Loucy (cell line): Measurements from ENCODE around the gene MALT1.

ENCODE experiments used
- H2AFZ ChIP-seq: fragments of 200-600 bp; sonication (generic); 2 replicates; pipeline ENCODE4 v1.6.0; 2016; ENCODE audit warnings: antibody characterized with exemption, mild to moderate bottlenecking, low read length, moderate library complexity
- H3F3A ChIP-seq: fragments of 200-600 bp; 2 replicates; pipeline ENCODE4 v1.6.0; 2016; ENCODE audit warnings: antibody characterized with exemption, low read depth, mild to moderate bottlenecking
- H3K27me3 ChIP-seq: fragments of 200-600 bp; sonication (generic); 2 replicates; pipeline ENCODE4 v1.6.1; 2014; ENCODE audit warnings: low read length, mild to moderate bottlenecking; ENCODE audit not compliant: insufficient read depth, poor library complexity, severe bottlenecking
- H3K36me3 ChIP-seq: fragments of 200-600 bp; sonication (generic); 2 replicates; pipeline ENCODE4 v1.6.1; 2016; ENCODE audit warnings: low read length; ENCODE audit not compliant: insufficient read depth
- H3K4me1 ChIP-seq: fragments of 200-600 bp; sonication (generic); 2 replicates; pipeline ENCODE4 v1.5.1; 2014; ENCODE audit warnings: low read length, mild to moderate bottlenecking; ENCODE audit not compliant: insufficient read depth, poor library complexity, severe bottlenecking
- H3K4me2 ChIP-seq: fragments of 200-600 bp; sonication (generic); 2 replicates; pipeline ENCODE4 v1.6.0; 2014; ENCODE audit warnings: antibody characterized with exemption, low read length, low read depth, mild to moderate bottlenecking; ENCODE audit not compliant: poor library complexity, severe bottlenecking
- H3K4me3 ChIP-seq: fragments of 200-600 bp; sonication (generic); 2 replicates; pipeline ENCODE4 v1.5.1; 2014; ENCODE audit warnings: low read length, mild to moderate bottlenecking, mixed read lengths; ENCODE audit not compliant: poor library complexity, severe bottlenecking
- H3K79me2 ChIP-seq: fragments of 200-600 bp; sonication (generic); 2 replicates; pipeline ENCODE4 v1.6.1; 2014; ENCODE audit warnings: low read length; ENCODE audit not compliant: insufficient read depth
- H3K9ac ChIP-seq: fragments of 200-600 bp; sonication (generic); 2 replicates; pipeline ENCODE4 v1.6.0; 2014; ENCODE audit warnings: mild to moderate bottlenecking, low read depth, low read length, moderate library complexity; ENCODE audit not compliant: poor library complexity, severe bottlenecking
- H3K9me2 ChIP-seq: fragments of 200-600 bp; sonication (generic); replicated peaks from 2 replicates; pipeline ENCODE4 v1.6.1; 2016; ENCODE audit warnings: low read depth, low read length, mixed read lengths
- H3K9me3 ChIP-seq: fragments of 200-600 bp; sonication (generic); 2 replicates; pipeline ENCODE4 v1.6.1; 2014; ENCODE audit warnings: mild to moderate bottlenecking, antibody characterized with exemption, low read length, low read depth; ENCODE audit not compliant: insufficient read depth
- H4K20me1 ChIP-seq: fragments of 200-600 bp; sonication (generic); 2 replicates; pipeline ENCODE4 v1.6.0; 2014; ENCODE audit warnings: antibody characterized with exemption, low read length, mild to moderate bottlenecking; ENCODE audit not compliant: insufficient read depth, poor library complexity, severe bottlenecking
- EZH2phosphoT487 ChIP-seq: fragments of 200-600 bp; IDR thresholded peaks from 2 replicates; pipeline ENCODE4 v1.6.1; 2018; ENCODE audit warnings: antibody characterized with exemption, mild to moderate bottlenecking, moderate library complexity, borderline replicate concordance
- TF ChIP-seq, protein P1 (sequence below): fragments of 200-600 bp; sonication (generic); conservative IDR thresholded peaks from 2 replicates; pipeline ENCODE4 v1.5.1; 2014; ENCODE audit warnings: mild to moderate bottlenecking, antibody characterized with exemption, low read length

Gene MALT1

DNA sequence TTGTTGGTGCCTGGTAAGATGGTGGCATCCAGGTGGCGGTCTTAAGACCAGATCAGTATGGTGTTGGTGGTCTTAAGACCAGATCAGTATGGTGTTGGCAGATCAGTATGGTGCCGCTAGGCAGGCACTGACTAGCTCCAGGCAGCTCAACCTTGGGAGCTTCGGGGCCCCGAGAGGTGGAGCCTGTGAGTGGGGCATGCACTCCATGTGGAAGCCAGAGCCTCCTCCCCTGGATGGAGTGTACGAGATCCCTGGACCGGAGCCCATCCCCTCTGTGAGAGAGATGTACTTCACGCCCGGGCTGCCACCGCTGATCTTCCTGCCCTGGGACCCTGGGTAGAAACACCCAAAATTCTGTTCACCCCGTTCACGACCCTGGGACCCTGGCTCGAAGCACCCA is 19.0 kb downstream of the MALT1 start:
- Histone ChIP-seq H3K27me3 (no peaks in the 10 kb centered on the region), H4K20me1 (peaks cover 5% of the 10 kb centered on the region), H3K4me1 (peaks cover 21% of the 10 kb centered on the region), H3F3A (no peaks in the 10 kb centered on the region), H3K79me2 (peaks cover 28% of the 10 kb centered on the region), H2AFZ (no peak overlapping the region), H3K9me2 (no peaks in the 10 kb centered on the region), H3K9ac (no peak overlapping the region), H3K36me3 (peaks cover 29% of the 10 kb centered on the region; the same call in 1 of the 2 replicates), H3K4me2 (no peak overlapping the region), H3K4me3 (no peak overlapping the region), H3K9me3 (no peaks in the 10 kb centered on the region)
- no peak for TF ChIP-seq EZH2phosphoT487
- TF ChIP-seq, protein P1, sequence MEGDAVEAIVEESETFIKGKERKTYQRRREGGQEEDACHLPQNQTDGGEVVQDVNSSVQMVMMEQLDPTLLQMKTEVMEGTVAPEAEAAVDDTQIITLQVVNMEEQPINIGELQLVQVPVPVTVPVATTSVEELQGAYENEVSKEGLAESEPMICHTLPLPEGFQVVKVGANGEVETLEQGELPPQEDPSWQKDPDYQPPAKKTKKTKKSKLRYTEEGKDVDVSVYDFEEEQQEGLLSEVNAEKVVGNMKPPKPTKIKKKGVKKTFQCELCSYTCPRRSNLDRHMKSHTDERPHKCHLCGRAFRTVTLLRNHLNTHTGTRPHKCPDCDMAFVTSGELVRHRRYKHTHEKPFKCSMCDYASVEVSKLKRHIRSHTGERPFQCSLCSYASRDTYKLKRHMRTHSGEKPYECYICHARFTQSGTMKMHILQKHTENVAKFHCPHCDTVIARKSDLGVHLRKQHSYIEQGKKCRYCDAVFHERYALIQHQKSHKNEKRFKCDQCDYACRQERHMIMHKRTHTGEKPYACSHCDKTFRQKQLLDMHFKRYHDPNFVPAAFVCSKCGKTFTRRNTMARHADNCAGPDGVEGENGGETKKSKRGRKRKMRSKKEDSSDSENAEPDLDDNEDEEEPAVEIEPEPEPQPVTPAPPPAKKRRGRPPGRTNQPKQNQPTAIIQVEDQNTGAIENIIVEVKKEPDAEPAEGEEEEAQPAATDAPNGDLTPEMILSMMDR: no peak

DNA sequence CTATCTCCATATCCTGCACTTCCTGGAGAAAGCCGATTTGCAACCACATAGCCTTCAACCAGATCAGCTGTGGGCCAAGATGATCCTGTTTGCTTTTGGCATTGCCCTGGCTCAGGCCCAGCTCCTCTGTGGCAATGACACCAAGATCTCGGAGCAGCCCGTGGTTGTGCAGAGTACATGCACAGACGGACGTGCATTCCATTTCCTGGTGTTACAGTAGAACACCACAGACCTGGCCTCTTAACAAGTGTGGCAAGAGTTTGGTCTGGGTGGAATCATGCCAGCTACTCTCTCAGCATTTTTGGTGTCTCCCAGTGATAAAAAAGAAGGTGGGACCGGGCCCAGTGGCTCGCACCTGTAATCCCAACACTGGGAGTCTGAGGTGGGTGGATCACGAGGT is 20.0 kb downstream of the MALT1 start:
- H3K27me3 ChIP-seq: no peaks in the 10 kb centered on the region
- no peak overlapping the region for H3K4me2 ChIP-seq
- TF ChIP-seq, protein P1: no peak
- no peak for TF ChIP-seq EZH2phosphoT487
- peaks cover 28% of the 10 kb centered on the region; the same call in 1 of the 2 replicates for H3K36me3 ChIP-seq
- no peak overlapping the region for H2AFZ ChIP-seq
- H3K4me3 ChIP-seq: no peak overlapping the region
- peaks cover 26% of the 10 kb centered on the region for H3K79me2 ChIP-seq
- no peaks in the 10 kb centered on the region for H3F3A ChIP-seq
- no peaks in the 10 kb centered on the region for H3K9me2 ChIP-seq
- no peaks in the 10 kb centered on the region for H3K9me3 ChIP-seq
- peaks cover 5% of the 10 kb centered on the region for H4K20me1 ChIP-seq
- H3K4me1 ChIP-seq: peaks cover 21% of the 10 kb centered on the region
- H3K9ac ChIP-seq: no peak overlapping the region

DNA sequence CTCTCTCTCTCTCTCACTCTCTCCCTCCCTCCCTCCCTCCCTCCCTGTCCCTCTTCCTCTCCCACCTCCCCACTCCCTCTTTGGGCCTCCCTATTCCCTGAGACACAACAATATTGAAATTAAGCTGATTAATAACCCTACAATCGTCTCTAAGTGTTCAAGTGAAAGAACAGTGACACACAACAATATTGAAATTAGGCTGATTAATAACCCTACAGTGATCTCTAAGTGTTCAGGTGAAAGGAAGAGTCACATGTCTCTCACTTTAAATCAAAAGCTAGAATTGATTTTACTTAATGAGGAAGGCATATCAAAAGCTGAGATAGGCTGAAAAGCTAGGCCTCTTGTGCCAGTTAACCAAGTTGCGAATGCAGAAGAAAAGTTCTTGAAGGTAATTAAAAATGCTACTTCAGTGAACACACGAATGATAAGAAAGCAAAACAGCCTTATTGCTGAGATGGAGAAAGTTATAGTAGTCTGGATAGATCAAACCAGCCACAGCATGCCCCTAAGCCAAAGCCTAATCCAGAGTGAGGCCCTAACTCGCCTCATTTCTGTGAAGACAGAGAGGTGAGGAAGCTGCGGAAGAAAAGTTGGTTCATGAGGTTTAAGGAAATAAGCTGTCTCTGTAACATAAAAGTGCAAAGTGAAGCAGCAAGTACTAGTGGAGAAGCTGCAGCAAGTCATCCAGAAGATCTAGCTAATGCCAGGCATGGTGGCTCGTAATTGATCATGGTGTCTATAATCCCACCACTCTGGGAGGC is 21.3 kb downstream of the MALT1 start:
- Histone ChIP-seq H3K36me3 (peaks cover 36% of the 10 kb centered on the region; the same call in 1 of the 2 replicates), H3K4me2 (no peak overlapping the region), H3F3A (no peaks in the 10 kb centered on the region), H2AFZ (no peak overlapping the region), H3K9me3 (no peaks in the 10 kb centered on the region), H3K4me3 (no peak overlapping the region), H3K4me1 (peaks cover 14% of the 10 kb centered on the region), H3K9me2 (no peaks in the 10 kb centered on the region), H3K27me3 (no peaks in the 10 kb centered on the region), H4K20me1 (peaks cover 5% of the 10 kb centered on the region), H3K79me2 (peaks cover 18% of the 10 kb centered on the region; the same call in 1 of the 2 replicates), H3K9ac (no peak overlapping the region)
- no peak for TF ChIP-seq EZH2phosphoT487
- TF ChIP-seq, protein P1: no peak
